Smooth muscle cell (in vitro differentiated cells): ENCODE data around the gene KRT1. TPM values are rescaled to one million over a fixed set of nuclear protein-coding genes. Genes with fewer than 3 reads are reported as not detected.

ENCODE experiments used
- DNase-seq: peaks from one replicate; lab custom pipeline; 2025; ENCODE audit not compliant: unreplicated experiment; lab: John Stamatoyannopoulos, UW
- H2AFZ ChIP-seq: fragments of 200-600 bp; sonication (generic); 2 replicates; pipeline ENCODE4 v1.6.0; 2016; ENCODE audit warnings: antibody characterized with exemption, low read depth, mild to moderate bottlenecking
- H3F3A ChIP-seq: fragments of 200-600 bp; sonication (generic); 2 replicates; pipeline ENCODE4 v1.6.0; 2017; ENCODE audit warnings: antibody characterized with exemption, low read depth
- H3K27ac ChIP-seq: fragments of 200-600 bp; sonication (generic); 2 replicates; pipeline ENCODE4 v1.5.1; 2016; ENCODE audit warnings: low read depth, mild to moderate bottlenecking
- H3K27me3 ChIP-seq: fragments of 200-600 bp; sonication (generic); 2 replicates; pipeline ENCODE4 v1.6.1; 2016; ENCODE audit warnings: low read depth, mild to moderate bottlenecking
- H3K36me3 ChIP-seq: fragments of 200-600 bp; sonication (generic); 2 replicates; pipeline ENCODE4 v1.5.1; 2016; ENCODE audit warnings: low read depth
- H3K4me1 ChIP-seq: fragments of 200-600 bp; sonication (generic); 2 replicates; pipeline ENCODE4 v1.5.1; 2016; ENCODE audit warnings: low read depth
- H3K4me2 ChIP-seq: fragments of 200-600 bp; sonication (generic); 2 replicates; pipeline ENCODE4 v1.6.0; 2016; ENCODE audit warnings: mild to moderate bottlenecking
- H3K4me3 ChIP-seq: fragments of 200-600 bp; sonication (generic); 2 replicates; pipeline ENCODE4 v1.5.1; 2016; ENCODE audit warnings: mild to moderate bottlenecking
- H3K79me2 ChIP-seq: fragments of 200-600 bp; sonication (generic); 2 replicates; pipeline ENCODE4 v1.6.0; 2016; ENCODE audit warnings: low read depth, mild to moderate bottlenecking
- H3K9ac ChIP-seq: fragments of 200-600 bp; sonication (generic); 2 replicates; pipeline ENCODE4 v1.6.0; 2016; ENCODE audit warnings: low read depth
- H3K9me3 ChIP-seq: fragments of 200-600 bp; sonication (generic); replicated peaks from 2 replicates; pipeline ENCODE4 v1.5.1; 2016; ENCODE audit warnings: low read depth
- H4K20me1 ChIP-seq: fragments of 200-600 bp; sonication (generic); 2 replicates; pipeline ENCODE4 v1.6.0; 2016; ENCODE audit warnings: low read depth
- CTCF ChIP-seq: fragments of 200-600 bp; sonication (generic); IDR thresholded peaks from 2 replicates; pipeline ENCODE4 v1.5.1; 2017; ENCODE audit warnings: borderline replicate concordance, mild to moderate bottlenecking, antibody characterized with exemption; ENCODE audit not compliant: insufficient read depth, poor library complexity, severe bottlenecking
- WGBS: methylation state at CpG from one replicate; pipeline ENCODE4 v1.1.7; 2016; ENCODE audit warnings: low lambda C conversion rate; 5-methylcytosine and 5-hydroxymethylcytosine counted together
- polyA plus RNA-seq: library from polyadenylated mRNA; unstranded; fragments of >200 nt; fragmentation: Nextera tagmentation; extraction: Ambion mirVana; gene quantifications from 2 replicates; pipeline ENCODE4 v1.2.1, GENCODE V29; 2016
- total RNA-seq: library from RNA; depleted of rRNA; stranded (reverse); fragments of >200 nt; gene quantifications from 2 replicates; pipeline ENCODE4 v1.2.3, GENCODE V29; 2014

KRT1 gene
- total and polyA plus RNA-seq, 2 experiments from 2014 or later = 5.6 to 13.5 TPM

- H3K9me3 ChIP-seq = no peaks in the 10 kb centered on the region
- WGBS = 68% methylated on average over 6 of the region's 6 CpGs
- H3K9ac ChIP-seq = no peak overlapping the region
- H4K20me1 ChIP-seq = no peaks in the 10 kb centered on the region
- DNase-seq = no peak
- no peaks in the 10 kb centered on the region for H3K4me1 ChIP-seq
- peaks cover 70% of the 10 kb centered on the region for H3K27me3 ChIP-seq
- TF ChIP-seq CTCF = no peak
- no peak overlapping the region for H3K27ac ChIP-seq
- H3K79me2 ChIP-seq = no peaks in the 10 kb centered on the region
- no peak overlapping the region for H2AFZ ChIP-seq
- H3K4me2 ChIP-seq = no peak overlapping the region
- no peak overlapping the region for H3K4me3 ChIP-seq
- H3K36me3 ChIP-seq = no peaks in the 10 kb centered on the region
- H3F3A ChIP-seq = no peaks in the 10 kb centered on the region
Measured at GRCh38 chr12:52685406-52685890, 5.2 kb upstream of the KRT1 start.

DNA sequence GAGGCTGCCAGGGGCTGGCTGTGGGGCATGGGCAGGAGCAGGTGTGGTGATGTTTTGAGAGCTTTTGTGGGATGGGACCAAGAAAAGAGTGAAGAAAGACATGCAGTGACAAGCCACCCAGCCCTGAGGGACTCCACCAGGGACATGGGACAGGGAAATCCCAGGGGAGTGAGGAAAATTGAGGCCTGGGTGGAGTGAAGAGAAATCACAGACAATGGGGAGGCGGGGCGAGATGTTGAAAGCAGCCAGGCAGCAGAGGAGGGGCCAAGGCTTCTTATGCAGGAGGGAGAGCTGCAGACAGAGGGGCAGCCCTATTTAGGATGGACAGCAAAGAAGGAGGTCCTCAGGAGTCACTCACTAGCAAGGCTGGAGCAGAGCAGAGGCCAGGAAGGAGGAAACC is 4.2 kb upstream of the KRT1 start:
- Histone ChIP-seq H3K4me1 (no peaks in the 10 kb centered on the region), H3K4me2 (no peak overlapping the region), H4K20me1 (no peaks in the 10 kb centered on the region), H3K79me2 (no peaks in the 10 kb centered on the region), H2AFZ (no peak overlapping the region), H3K9me3 (no peaks in the 10 kb centered on the region), H3K4me3 (no peak overlapping the region), H3K36me3 (no peaks in the 10 kb centered on the region), H3K27ac (no peak overlapping the region), H3K9ac (no peak overlapping the region), H3K27me3 (peaks cover 69% of the 10 kb centered on the region), H3F3A (no peaks in the 10 kb centered on the region)
- TF ChIP-seq CTCF = no peak
- no peak for DNase-seq
- 94% methylated on average over 2 of the region's 2 CpGs for WGBS

- 87% methylated on average over 12 of the region's 12 CpGs for WGBS
Measured at GRCh38 chr12:52683575-52684300, 3.5 kb upstream of the KRT1 start.

More at GRCh38 chr12:52683575-52684300, 3.5 kb upstream of the KRT1 start:
- H3K9ac ChIP-seq = no peak overlapping the region
- H4K20me1 ChIP-seq = no peaks in the 10 kb centered on the region
- no peak overlapping the region for H3K27ac ChIP-seq
- no peaks in the 10 kb centered on the region for H3K4me1 ChIP-seq
- H3K4me2 ChIP-seq = no peak overlapping the region
- H2AFZ ChIP-seq = no peak overlapping the region
- H3F3A ChIP-seq = no peaks in the 10 kb centered on the region
- H3K36me3 ChIP-seq = no peaks in the 10 kb centered on the region
- peaks cover 69% of the 10 kb centered on the region for H3K27me3 ChIP-seq
- DNase-seq = no peak
- no peaks in the 10 kb centered on the region for H3K9me3 ChIP-seq
- no peak overlapping the region for H3K4me3 ChIP-seq
- no peaks in the 10 kb centered on the region for H3K79me2 ChIP-seq
- TF ChIP-seq CTCF = no peak
